Measurements from ENCODE around the gene EID1.

DNA sequence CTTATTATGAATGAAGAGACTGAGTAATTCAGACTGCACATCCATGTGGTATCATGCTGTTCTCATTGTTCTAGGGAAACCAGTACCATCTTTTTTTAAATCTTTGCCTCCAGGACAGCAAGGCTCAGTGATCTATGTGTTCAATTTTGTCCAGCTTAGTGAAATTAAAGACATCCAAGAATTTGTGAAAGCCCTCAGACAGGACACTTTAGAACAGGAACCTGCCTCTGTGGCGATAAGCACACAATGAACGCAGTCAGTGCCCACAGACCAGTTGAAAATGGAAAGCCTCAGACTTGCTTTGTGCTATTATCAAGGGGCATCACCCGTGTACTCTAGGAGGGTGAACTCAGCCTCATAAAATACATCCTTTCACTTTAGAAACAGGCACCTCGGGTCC, 20.1 kb downstream of the EID1 start:
- TF ChIP-seq, protein P1, sequence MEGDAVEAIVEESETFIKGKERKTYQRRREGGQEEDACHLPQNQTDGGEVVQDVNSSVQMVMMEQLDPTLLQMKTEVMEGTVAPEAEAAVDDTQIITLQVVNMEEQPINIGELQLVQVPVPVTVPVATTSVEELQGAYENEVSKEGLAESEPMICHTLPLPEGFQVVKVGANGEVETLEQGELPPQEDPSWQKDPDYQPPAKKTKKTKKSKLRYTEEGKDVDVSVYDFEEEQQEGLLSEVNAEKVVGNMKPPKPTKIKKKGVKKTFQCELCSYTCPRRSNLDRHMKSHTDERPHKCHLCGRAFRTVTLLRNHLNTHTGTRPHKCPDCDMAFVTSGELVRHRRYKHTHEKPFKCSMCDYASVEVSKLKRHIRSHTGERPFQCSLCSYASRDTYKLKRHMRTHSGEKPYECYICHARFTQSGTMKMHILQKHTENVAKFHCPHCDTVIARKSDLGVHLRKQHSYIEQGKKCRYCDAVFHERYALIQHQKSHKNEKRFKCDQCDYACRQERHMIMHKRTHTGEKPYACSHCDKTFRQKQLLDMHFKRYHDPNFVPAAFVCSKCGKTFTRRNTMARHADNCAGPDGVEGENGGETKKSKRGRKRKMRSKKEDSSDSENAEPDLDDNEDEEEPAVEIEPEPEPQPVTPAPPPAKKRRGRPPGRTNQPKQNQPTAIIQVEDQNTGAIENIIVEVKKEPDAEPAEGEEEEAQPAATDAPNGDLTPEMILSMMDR (conservative IDR thresholded peaks at IDR 0.05; ENCODE audit: low read length) = no peak
- TF ChIP-seq EZH2phosphoT487 (IDR thresholded peaks at IDR 0.05; ENCODE audit: borderline replicate concordance) = no peak

Data from Loucy (cell line).